Stimulated activated CD4-positive, alpha-beta T cell treated with anti-CD3 and anti-CD28 coated beads, Interleukin-15, amount 100 ng/mL, for 24 hours (primary cell): Measurements from ENCODE around the gene TNK2.
A peak's percentile ranks its signal among the peaks of the same experiment; 100 is the strongest.
"Not testable (repeated sequence)": the region's sequence is repeated elsewhere in the genome, so short reads cannot be mapped to it uniquely, and the experiment has no call there.

Experiments
- DNase-seq: peaks from one replicate; pipeline ENCODE4 v3.0.0-alpha.2; 2020

The TNK2 gene

DNA sequence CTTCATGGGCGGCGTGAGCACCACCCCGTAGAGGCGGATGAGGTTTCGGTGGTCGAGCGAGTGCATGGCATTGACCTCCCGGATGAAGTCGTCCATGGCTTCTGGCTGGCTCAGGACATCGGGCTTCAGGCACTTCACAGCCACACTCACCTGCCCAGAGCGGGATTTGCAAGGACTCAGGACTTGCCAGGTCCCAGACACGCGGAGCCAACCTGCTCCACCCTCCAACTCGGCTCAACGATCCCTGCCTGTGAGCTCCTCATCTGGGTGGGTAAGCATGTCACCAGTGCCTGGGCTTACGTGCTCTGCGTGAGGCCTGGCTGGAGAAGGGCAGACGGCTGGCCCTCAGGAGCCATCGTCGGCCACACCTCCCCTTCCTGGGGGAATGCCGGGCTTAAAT is 25.2 kb downstream of the TNK2 start:
- no peak for DNase-seq

DNA sequence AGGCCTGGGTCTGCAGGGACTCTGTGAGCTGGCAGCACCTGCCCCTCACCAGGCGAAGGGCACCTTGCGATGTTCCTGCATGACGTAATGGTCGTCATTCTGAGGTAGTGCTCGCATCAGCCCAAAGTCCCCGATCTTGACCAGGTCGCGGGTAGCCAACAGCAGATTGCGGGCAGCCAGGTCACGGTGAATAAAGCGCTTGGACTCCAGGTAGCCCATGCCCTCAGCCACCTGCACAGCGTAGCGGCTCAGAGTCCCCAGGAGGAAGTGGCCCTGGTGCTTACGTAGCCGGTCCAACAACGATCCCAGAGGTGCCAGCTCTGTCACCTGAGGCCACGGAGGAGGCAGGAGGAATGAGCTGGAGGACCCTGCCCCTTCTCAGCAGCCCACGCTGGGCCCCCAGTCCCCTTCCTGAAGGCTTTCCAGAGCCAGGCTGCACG is 26.3 kb downstream of the TNK2 start:
- DNase-seq = no peak

- no peak for DNase-seq
Observed at GRCh38 chr3:195881276-195881988, 26.9 kb downstream of the TNK2 start.

GRCh38 chr3:195880037-195880431 is 28.3 kb downstream of the TNK2 start:
- no peak for DNase-seq

DNA sequence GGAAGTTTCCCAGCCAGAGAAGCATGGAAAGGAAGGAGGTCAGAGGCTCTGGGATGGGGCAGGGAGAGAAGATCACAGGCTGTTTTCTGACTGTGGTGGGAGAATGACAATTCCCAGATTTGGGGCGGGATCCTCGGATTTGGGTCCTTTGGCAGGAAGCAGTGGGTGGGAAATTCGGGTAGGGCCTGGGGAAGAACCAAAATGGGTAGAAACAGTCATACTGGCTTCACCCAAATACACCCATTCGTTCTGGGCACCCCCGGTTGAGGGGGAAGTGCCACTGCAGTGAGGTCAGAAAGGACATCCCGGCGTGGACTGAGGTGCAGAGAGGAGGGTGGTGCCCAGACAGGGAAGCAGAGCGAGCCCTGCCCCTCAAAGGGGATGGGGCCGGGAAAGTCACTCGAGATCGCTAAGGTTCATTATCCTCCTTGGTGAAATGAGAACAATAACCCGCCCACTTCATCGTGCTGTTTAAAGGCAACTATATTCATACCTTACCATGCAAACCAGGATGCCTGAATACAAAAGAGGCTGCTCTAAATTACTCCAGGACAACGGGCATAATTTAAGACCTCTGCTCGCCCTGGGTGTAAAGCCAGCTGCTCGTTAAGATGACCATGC is 28.8 kb downstream of the TNK2 start:
- no peak for DNase-seq

DNA sequence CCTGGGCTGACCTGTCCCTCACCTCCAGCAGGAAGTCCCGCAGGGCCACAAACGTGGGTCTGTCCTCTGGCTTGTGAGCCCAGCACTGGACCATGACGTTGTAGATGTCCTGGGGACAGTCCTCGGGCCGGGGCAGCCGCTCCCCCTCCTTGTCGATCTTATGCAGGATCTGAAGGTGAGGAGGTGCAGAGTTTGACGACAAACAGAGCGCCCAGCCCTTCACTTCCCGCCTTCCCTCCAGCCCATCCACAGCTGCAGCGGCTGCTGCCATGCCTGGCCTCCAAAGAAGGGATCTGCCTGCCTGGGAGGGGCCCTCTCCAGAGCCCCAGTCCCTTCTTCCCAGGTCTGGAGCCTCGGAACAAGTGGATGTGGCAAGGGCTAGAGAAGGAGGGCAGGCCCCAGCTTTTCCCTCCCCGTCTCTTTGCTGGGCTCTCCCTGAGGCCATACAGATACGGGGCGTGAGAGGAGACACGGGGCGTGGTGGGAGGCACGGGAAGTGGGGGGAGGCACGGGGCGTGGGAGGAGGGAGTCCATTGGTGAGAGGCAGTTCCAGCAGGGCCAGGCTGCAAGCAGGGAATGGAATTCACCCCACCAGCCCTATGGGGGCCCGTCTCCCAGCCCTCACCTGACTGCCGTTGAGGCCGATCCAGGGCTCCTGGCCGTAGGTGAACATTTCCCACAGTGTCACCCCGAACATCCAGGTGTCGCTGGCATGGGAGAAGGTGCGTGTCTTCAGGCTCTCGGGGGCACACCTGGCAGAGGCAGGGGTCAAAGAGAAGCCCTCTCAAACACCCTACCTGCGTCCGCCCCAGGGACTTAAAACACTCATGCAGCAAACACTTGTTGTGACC is 29.7 kb downstream of the TNK2 start:
- DNase-seq = no peak

DNA sequence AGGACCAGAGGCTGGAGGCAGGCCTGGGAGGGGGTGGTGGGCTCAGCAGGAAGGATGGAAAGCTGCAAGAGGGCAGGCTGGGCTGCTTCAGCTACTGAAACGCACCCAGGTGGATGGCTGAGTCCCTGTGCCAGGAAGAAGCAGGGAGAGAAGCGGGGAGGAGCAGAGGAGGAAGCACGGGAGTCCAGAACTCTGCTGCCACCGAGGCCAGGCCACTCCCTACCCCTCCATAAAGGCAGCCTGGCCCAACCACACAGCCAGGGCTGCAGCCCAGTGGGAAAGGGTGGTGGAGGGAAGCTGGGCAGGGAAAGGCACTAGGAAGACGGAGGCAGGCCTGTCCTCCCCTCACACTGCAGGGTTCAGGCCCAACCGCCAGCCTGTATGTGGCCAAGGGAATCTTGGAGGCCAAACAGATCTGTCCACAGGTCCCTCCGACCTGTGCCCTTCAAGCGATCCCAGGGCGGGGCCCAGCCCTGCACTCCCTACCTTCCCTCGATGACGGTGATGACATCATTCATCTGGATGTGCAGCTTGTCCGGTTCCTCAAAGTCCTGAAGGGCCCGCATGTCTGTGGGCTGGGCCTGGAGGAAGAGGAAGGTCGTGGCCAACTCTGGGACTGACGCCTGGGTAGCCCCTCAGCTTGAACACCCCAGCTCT is 30.5 kb downstream of the TNK2 start:
- no peak for DNase-seq

DNA sequence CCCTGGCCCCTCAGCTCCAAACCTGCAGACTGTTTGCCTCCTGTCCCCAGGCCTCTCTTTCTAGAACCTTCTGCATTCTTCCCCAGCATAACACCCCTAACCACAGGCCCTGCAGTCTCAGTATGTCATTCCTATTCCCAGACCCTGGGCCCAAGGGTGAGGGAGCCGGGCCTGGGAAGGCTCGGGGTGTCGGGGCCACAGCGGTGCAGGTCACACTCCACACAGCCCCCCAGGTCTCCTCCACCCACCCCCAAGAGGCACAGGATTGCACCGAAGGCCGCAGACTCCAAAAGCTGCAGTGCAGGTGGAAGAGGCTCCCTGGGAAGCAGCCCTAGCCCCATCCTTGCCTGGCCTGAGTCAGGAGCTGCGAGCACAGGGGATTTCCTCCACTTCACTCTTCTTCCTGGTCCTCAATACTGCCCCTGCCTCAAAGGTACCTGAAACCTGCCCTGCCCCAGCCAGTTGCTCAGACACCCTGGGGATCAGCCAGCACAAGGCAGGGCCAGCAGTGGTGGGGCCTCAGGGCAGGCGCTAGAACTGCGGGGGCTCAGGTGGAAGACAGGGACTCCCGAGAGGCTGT is 31.1 kb downstream of the TNK2 start:
- DNase-seq = no peak

DNA sequence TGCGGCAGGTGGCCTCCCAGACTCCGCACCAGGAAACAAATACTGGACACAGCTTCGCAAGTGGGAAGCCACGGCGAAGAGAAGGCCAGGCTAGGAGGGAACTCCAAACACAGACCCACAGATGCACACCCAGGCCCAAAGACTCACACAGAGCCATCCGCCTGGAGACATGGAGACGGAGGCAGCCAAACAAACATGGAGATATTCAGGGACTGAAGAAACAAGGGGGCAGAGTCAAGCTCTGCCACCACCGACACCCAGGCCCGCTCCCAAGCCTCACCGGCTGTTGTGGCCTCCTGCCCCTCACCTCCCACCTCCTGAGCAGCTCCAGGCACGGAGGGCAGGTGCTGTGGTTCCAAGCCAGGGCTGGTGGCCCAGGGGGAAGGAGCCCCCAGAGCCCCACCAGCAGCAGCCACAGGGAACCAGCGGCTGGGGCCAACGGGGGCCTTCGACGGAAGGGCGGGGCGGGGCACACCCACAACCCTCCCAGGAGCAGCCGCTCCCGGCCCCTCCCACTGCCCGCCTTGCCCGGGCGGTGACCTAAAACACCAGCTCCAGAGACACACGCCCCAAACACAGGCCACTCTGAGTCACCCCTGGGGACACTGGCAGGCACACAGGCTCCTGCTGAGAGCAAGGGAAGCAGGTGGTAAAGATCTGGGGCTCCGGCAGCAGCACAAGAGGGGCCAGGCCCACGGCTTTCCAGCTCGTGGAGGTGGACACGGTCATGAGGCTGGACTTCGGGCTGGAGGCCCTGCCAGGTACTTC is 31.9 kb downstream of the TNK2 start:
- peak; percentile 27 for DNase-seq

DNA sequence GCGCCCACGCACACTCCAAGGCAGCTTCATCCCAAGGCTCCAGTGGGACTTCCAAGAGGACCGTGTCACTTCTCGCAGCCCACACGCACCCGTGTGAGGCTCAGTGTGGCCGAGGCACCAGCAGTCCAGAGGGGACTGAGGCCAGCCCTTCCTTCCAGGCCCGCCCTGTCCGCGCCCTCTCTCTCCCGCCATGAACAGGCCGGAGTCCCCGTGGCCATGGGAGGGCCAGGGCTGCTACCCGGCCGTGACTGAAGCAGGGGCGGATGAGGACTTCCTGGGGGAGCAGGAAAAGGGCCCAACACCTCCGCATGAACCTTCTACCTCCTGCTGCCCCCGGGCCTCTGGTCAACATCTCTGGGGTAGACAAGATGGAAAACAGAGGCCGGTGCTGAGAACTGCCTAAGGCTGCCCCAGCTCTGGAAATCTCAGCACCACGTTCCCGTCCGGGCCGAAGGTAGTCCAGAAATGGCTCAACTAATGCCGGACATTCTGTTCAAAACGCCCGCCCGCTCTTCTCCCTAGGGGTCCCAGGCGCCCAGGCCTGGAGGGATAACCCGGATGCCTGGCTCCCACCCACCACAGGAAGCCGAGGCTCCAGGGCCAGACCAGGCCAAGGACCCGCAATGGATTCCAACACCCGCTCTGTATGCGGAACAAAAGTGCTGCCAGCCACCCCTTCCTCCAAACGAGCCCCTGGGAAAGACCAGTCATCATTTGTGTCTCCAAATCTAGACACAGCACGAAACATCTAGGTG is 32.7 kb downstream of the TNK2 start:
- DNase-seq = no peak

DNA sequence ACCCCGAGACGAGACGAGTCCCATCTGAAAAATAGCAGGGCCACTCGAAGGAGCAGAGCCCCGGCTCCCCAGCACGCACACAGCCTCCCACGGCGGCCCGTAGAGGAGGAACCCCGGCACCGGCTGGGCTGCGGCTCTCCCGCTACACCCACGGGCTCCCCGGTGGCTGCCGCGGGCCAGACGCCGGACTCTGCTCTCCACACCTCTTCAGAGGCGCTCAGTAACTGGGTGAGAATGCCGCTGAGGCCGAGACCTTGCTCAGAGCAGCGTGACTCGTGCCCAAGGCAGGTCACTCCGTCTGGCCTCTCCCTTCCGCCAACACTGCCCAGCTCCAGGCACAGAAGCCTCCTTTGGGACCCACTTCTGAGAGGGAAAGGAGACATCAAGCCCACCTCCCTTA is 34.4 kb downstream of the TNK2 start:
- no peak for DNase-seq

- DNase-seq = no peak
Observed at GRCh38 chr3:195873281-195873887, 35.0 kb downstream of the TNK2 start.

GRCh38 chr3:195872800-195873199 is 35.6 kb downstream of the TNK2 start:
- DNase-seq = no peak

- no peak for DNase-seq
Observed at GRCh38 chr3:195872097-195872496, 36.3 kb downstream of the TNK2 start.

DNA sequence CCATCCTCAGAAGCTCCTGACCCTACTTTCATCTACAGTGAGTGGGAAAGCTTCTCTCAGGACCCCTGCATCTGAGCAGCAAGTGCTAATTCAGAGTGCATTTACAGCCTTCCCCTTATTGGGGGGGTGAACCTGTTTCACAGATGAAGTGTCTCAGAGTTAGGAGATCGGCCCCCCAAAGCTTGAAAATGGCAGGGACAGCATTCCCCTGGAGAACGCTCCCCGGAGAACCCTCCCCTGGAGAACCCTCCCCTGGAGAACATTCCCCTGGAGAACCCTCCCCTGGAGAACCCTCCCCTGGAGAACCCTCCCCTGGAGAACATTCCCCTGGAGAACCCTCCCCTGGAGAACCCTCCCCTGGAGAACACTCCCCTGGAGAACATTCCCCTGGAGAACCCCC is 36.7 kb downstream of the TNK2 start:
- DNase-seq = not testable (repeated sequence)

DNA sequence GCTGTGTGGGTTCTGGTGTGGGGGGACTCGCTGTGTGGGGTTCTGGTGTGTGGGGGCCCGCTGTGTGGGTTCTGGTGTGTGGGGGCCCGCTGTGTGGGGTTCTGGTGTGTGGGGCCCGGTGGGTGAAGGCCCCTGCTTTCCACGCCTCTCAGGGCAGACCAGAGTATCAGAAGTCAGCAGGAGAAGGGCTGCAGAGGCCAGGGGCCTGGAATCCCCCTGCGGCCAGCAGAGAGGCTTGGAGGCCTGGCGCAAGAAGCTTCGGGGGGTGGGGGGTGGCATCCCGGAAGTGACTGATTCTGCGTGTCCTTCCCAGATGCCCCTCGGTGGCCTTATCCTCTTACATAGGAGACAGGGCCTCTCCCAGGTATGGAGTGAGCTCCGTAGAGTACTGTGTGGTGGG is 37.4 kb downstream of the TNK2 start:
- DNase-seq = no peak

GRCh38 chr3:195870442-195870841 is 37.9 kb downstream of the TNK2 start:
- no peak for DNase-seq

GRCh38 chr3:195869413-195870001 is 38.8 kb downstream of the TNK2 start:
- DNase-seq = no peak

DNA sequence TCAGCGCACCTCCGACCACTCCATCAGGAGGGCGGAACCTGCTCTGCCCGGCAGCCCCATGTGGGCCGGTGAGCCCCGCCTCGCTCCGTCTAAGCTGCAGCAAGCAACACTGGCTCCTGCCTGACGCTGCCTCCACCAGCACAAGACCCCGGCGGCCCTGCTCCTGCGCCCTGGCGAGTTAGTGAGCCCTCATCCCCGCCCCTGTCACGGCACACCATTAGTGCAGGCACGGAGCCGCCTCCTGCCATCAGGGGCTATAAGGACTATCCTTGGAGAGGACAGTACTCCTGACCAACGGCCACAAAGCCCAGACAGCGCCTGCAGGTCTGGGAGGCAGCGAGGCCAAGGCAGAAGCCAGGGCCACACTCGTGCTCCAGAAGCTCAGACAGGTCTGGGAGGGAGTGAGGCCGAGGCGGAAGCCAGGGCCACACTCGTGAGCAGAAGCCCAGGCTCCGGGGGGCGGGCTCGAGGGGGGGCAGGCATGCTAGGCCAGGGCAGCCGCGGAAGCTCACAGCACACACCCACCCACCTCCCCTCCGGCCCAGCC is 39.4 kb downstream of the TNK2 start:
- DNase-seq = no peak

- no peak for DNase-seq
Observed at GRCh38 chr3:195868336-195868865, 40.0 kb downstream of the TNK2 start.
